SK-N-SH treated with all-trans-retinoic acid at 6 μM for 48 hours (cell line): ENCODE data around the gene MPG.

Source experiments
- ATAC-seq: fragments of 200-7000 bp; cut with Tn5 transposase; 3 replicates; pipeline ENCODE4 v1.9.1; 2020; ENCODE audit warnings: mild to moderate bottlenecking, moderate library complexity
- ARNTL ChIP-seq: fragments of 450-650 bp; formaldehyde crosslinking; IDR thresholded peaks from 2 replicates; pipeline ENCODE4 v1.5.0; 2020; ENCODE audit warnings: low read depth, mild to moderate bottlenecking, moderate library complexity, borderline replicate concordance
- ESRRG ChIP-seq: fragments of 250-450 bp; sonication (Bioruptor Pico); IDR thresholded peaks from 2 replicates; pipeline ENCODE4 v1.6.1; 2021; ENCODE audit warnings: mild to moderate bottlenecking
- OSR1 ChIP-seq: fragments of 250-450 bp; sonication (Bioruptor Pico); IDR thresholded peaks from 2 replicates; pipeline ENCODE4 v1.8.0; 2022; ENCODE audit warnings: moderate library complexity, mild to moderate bottlenecking, inconsistent platforms
- TOX ChIP-seq: fragments of 250-450 bp; sonication (Bioruptor Pico); IDR thresholded peaks from 2 replicates; pipeline ENCODE4 v1.8.0; 2021; ENCODE audit warnings: mild to moderate bottlenecking, moderate library complexity, borderline replicate concordance
- ZC3H10 ChIP-seq: fragments of 250-450 bp; sonication (Bioruptor Pico); IDR thresholded peaks from 2 replicates; pipeline ENCODE4 v1.5.1; 2021; ENCODE audit warnings: mild to moderate bottlenecking, moderate library complexity
- ZFP30 ChIP-seq: fragments of 450-650 bp; formaldehyde crosslinking; IDR thresholded peaks from 2 replicates; pipeline ENCODE4 v1.5.0; 2022; ENCODE audit warnings: mild to moderate bottlenecking, moderate library complexity
- ZNF565 ChIP-seq: fragments of 450-650 bp; formaldehyde crosslinking; conservative IDR thresholded peaks from 2 replicates; pipeline ENCODE4 v1.5.0; 2020; ENCODE audit warnings: low read depth, mild to moderate bottlenecking, moderate library complexity

The MPG gene

GRCh38 chr16:133716-134115 lies 55.7 kb downstream of the MPG start:
- ATAC-seq: no peak

More at GRCh38 chr16:133716-134115, 55.7 kb downstream of the MPG start:
- TF ChIP-seq TOX (CRISPR knock-in tag) (no peak), ZC3H10 (CRISPR knock-in tag) (no peak), ZNF565 (no peak), ARNTL (CRISPR knock-in tag) (no peak), ESRRG (CRISPR knock-in tag) (no peak), OSR1 (CRISPR knock-in tag) (no peak), ZFP30 (no peak)
